HepG2 (cell line): Measurements from ENCODE around the gene SFI1. TPM values are rescaled to one million over a fixed set of nuclear protein-coding genes. Genes with fewer than 3 reads are reported as not detected.
A peak's percentile ranks its signal among the peaks of the same experiment; 100 is the strongest.

ENCODE experiments used
- ATAC-seq: fragments of 200-7000 bp; cut with Tn5 transposase; 3 replicates; pipeline ENCODE4 v1.9.1; 2020; ENCODE audit warnings: mild to moderate bottlenecking, moderate library complexity
- BruUV-seq: library from RNA; stranded (reverse); fragments of 400-500 nt; replicated peaks from 2 replicates; lab custom pipeline; 2021; lab: Mats Ljungman, UMichigan
- CTCF ChIA-PET: fragments of 300-600 bp; formaldehyde crosslinking; extraction: SDS; loops from one replicate; lab custom pipeline; 2021; ENCODE audit warnings: low total read pairs, inconsistent platforms, low intra/inter-chr PET ratio; lab: Yijun Ruan, JAX
- POLR2A ChIA-PET: fragments of 350-600 bp; sonication (Branson Sonifier 250); formaldehyde crosslinking; loops from one replicate; lab custom pipeline; 2020; ENCODE audit warnings: antibody characterized with exemption, inconsistent platforms; lab: Yijun Ruan, JAX
- DNase-seq: peaks from one replicate; pipeline ENCODE4 v3.0.0-alpha.2; 2015; ENCODE audit warnings: low spot score
- FAIRE-seq: peaks from 3 replicates; lab custom pipeline; 2011; peaks lifted over from hg19 to GRCh38; lab: Jason Lieb, UNC
- H2AFZ ChIP-seq: one replicate; pipeline ENCODE4 v1.6.1; 2011; ENCODE audit warnings: low read length, inconsistent platforms
- H3K27ac ChIP-seq: fragments of 300-600 bp; 3 replicates; pipeline ENCODE4 v1.8.0; 2011; ENCODE audit warnings: mixed run types, mild to moderate bottlenecking, mixed read lengths, low read length, inconsistent platforms; ENCODE audit not compliant: insufficient read depth; ENCODE audit errors: extremely low read length
- H3K27me3 ChIP-seq, 2 experiments: fragments of 200-600 bp in 1 of 2; 2 replicates in 1 of 2; 3 replicates in 1 of 2; pipeline versions ENCODE4 v1.6.0 to v1.8.0; 2011; ENCODE audit warnings: low read length in 2 of 2, mild to moderate bottlenecking in 2 of 2, moderate library complexity in 2 of 2, inconsistent platforms in 1 of 2; ENCODE audit not compliant: insufficient read depth in 2 of 2, control insufficient read depth in 1 of 2
- H3K36me3 ChIP-seq, 2 experiments: fragments of 200-600 bp in 1 of 2; replicated peaks in 1 of 2; 2 replicates in 1 of 2; 3 replicates in 1 of 2; pipeline versions ENCODE4 v1.5.1 to v1.8.0; 2011; ENCODE audit warnings: low read length in 2 of 2, inconsistent platforms in 1 of 2; ENCODE audit not compliant: insufficient read depth in 2 of 2, control insufficient read depth in 1 of 2
- H3K4me1 ChIP-seq: 2 replicates; pipeline ENCODE4 v1.5.1; 2012; ENCODE audit warnings: low read length, inconsistent platforms; ENCODE audit not compliant: insufficient read depth
- H3K4me2 ChIP-seq: 2 replicates; pipeline ENCODE4 v1.6.0; 2011; ENCODE audit warnings: low read depth, low read length, inconsistent platforms
- H3K4me3 ChIP-seq, 3 experiments: fragments of 200-600 bp in 1 of 3; sonication (generic), shearing (Covaris generic) in 1 of 3; replicated peaks in 1 of 3; 2 replicates each; pipeline ENCODE4 v1.5.1; 2011 to 2016; ENCODE audit warnings: low read length in 3 of 3, inconsistent platforms in 2 of 3, low read depth in 2 of 3, mild to moderate bottlenecking in 2 of 3, control low read depth in 1 of 3, mixed read lengths in 1 of 3; ENCODE audit not compliant: insufficient read depth in 1 of 3
- H3K79me2 ChIP-seq: one replicate; pipeline ENCODE4 v1.6.1; 2011; ENCODE audit warnings: low read length, inconsistent platforms; ENCODE audit not compliant: insufficient read depth
- H3K9ac ChIP-seq: 2 replicates; pipeline ENCODE4 v1.6.0; 2011; ENCODE audit warnings: mild to moderate bottlenecking, low read depth, low read length, inconsistent platforms; ENCODE audit not compliant: insufficient read depth
- H3K9me3 ChIP-seq: 2 replicates; pipeline ENCODE4 v1.5.1; 2012; ENCODE audit warnings: mild to moderate bottlenecking, low read length
- H4K20me1 ChIP-seq: 2 replicates; pipeline ENCODE4 v1.6.0; 2011; ENCODE audit warnings: inconsistent platforms, mild to moderate bottlenecking, low read length, moderate library complexity; ENCODE audit not compliant: insufficient read depth
- E2F5 ChIP-seq: sonication (generic); formaldehyde crosslinking; conservative IDR thresholded peaks from 2 replicates; pipeline ENCODE4 v1.4.0; 2020; ENCODE audit warnings: missing genetic modification reagents
- POLR2G ChIP-seq: fragments of 200-400 bp; formaldehyde crosslinking; IDR thresholded peaks from 2 replicates; pipeline ENCODE4 v1.6.1; 2018; ENCODE audit warnings: mild to moderate bottlenecking, low read depth, low read length, moderate library complexity
- PRDM15 ChIP-seq: sonication (generic); formaldehyde crosslinking; IDR thresholded peaks from 2 replicates; pipeline ENCODE4 v1.4.0; 2020; ENCODE audit warnings: missing genetic modification reagents
- ZBTB7A ChIP-seq: sonication (generic); formaldehyde crosslinking; IDR thresholded peaks from 2 replicates; pipeline ENCODE4 v1.8.0; 2022; ENCODE audit warnings: mild to moderate bottlenecking, missing genetic modification reagents
- ZNF816 ChIP-seq: sonication (generic); formaldehyde crosslinking; IDR thresholded peaks from 2 replicates; pipeline ENCODE4 v1.8.0; 2022; ENCODE audit warnings: missing genetic modification reagents, mild to moderate bottlenecking, borderline replicate concordance
- WGBS: methylation state at CpG from one replicate; pipeline ENCODE4 v1.1.6; 2017; ENCODE audit warnings: low lambda C conversion rate; 5-methylcytosine and 5-hydroxymethylcytosine counted together
- in situ Hi-C: cut with HindIII; loops from 2 replicates; pipeline ENCODE4 v1.10.0; 2017; ENCODE audit warnings: low pct_unique_long_range_greater_than_20kb; ENCODE audit not compliant: extremely low pct_ligation_motif_present
- intact Hi-C: fragments of 100-400 bp; cut with micrococcal nuclease; formaldehyde crosslinking; loops from one replicate; pipeline ENCODE4 v1.10.0; 2022; ENCODE audit not compliant: unreplicated experiment
- polyA plus RNA-seq, 8 experiments: library from polyadenylated mRNA; depleted of rRNA in 3 of 8; stranded (reverse) in 7 of 8; unstranded in 1 of 8; fragments of >200 nt; fragmentation: Illumina TruSeq in 4 of 8; extraction: Trizol in 4 of 8; gene quantifications; 2 replicates each; pipeline versions ENCODE4 v1.2.1 to v1.2.3, GENCODE V29; 2011 to 2016; ENCODE audit warnings: low read depth in 4 of 8, missing spikeins in 1 of 8, mixed read lengths in 1 of 8; ENCODE audit not compliant: insufficient read depth in 1 of 8
- total RNA-seq, 5 experiments: library from RNA; depleted of rRNA; stranded (reverse); fragments of >200 nt; fragmentation: Illumina TruSeq; extraction: Trizol; gene quantifications; 2 replicates each; pipeline ENCODE4 v1.2.3, GENCODE V29; 2016; ENCODE audit warnings: low read depth in 1 of 5

The SFI1 gene
- total and polyA plus RNA-seq, 2 of the 13 experiments (the other 11 are each of a cell fraction or from before 2014, with no cell fraction given) = 20.5 to 40.1 TPM

- Histone ChIP-seq H3K4me3 (no peak overlapping the region), H2AFZ (no peak overlapping the region), H3K27me3 (no peaks in the 10 kb centered on the region), H4K20me1 (peaks cover 30% of the 10 kb centered on the region), H3K4me2 (no peak overlapping the region), H3K79me2 (peaks cover 55% of the 10 kb centered on the region), H3K36me3 (peaks cover 17 to 28% of the 10 kb centered on the region in 2 experiments), H3K9ac (no peak overlapping the region), H3K27ac (no peak overlapping the region), H3K9me3 (no peaks in the 10 kb centered on the region), H3K4me1 (peaks cover 44% of the 10 kb centered on the region)
- 100% methylated on average over 2 of the region's 7 CpGs for WGBS
- TF ChIP-seq POLR2G (0 out of 2 replicates have a peak, but pooled peaks have one; percentile 21), PRDM15 (CRISPR knock-in tag) (no peak), ZBTB7A (no peak), E2F5 (CRISPR knock-in tag) (no peak), ZNF816 (no peak)
- no peak for ATAC-seq
- DNase-seq = no peak
- intact Hi-C loops (no loop called here), in situ Hi-C loops (no loop called here)
- ChIA-PET POLR2A (no interaction called here), CTCF (no interaction called here)
- FAIRE-seq = no peak
- no TSS peak for BruUV-seq
Measured at GRCh38 chr22:31625257-31625640, 128.9 kb downstream of the SFI1 start.
